LNCaP clone FGC (cell line): Measurements from ENCODE around the gene PPIB.

Experiments used
- DNase-seq: peaks from one replicate; pipeline ENCODE4 v3.0.0-alpha.2; 2011; ENCODE audit warnings: low read depth
- H3K4me3 ChIP-seq: 2 replicates; pipeline ENCODE4 v1.5.1; 2011; ENCODE audit warnings: mild to moderate bottlenecking, low read depth, low read length, control low read depth
- CTCF ChIP-seq: IDR thresholded peaks from 2 replicates; pipeline ENCODE4 v1.5.1; 2012; ENCODE audit warnings: mild to moderate bottlenecking; ENCODE audit not compliant: control insufficient read depth, insufficient read depth; ENCODE audit errors: extremely low read depth

Gene PPIB

GRCh38 chr15:64146520-64146884 is 16.3 kb downstream of the PPIB start:
- no peak overlapping the region for H3K4me3 ChIP-seq
- no peak for DNase-seq
- TF ChIP-seq CTCF, result no peak

GRCh38 chr15:64146041-64146440 is 16.8 kb downstream of the PPIB start:
- H3K4me3 ChIP-seq, result no peak overlapping the region
- DNase-seq, result no peak
- no peak for TF ChIP-seq CTCF

GRCh38 chr15:64144565-64145281 is 18.1 kb downstream of the PPIB start:
- DNase-seq, result no peak
- TF ChIP-seq CTCF, result no peak
- no peak overlapping the region for H3K4me3 ChIP-seq

- DNase-seq, result no peak
- no peak for TF ChIP-seq CTCF
- no peak overlapping the region for H3K4me3 ChIP-seq
These were observed 18.6 kb downstream of the PPIB start for GRCh38 chr15:64144192-64144564.

- no peak for DNase-seq
- TF ChIP-seq CTCF, result no peak
- H3K4me3 ChIP-seq, result no peak overlapping the region
These were observed 19.5 kb downstream of the PPIB start for GRCh38 chr15:64143276-64143675.

GRCh38 chr15:64141798-64142512 is 20.9 kb downstream of the PPIB start:
- no peak for DNase-seq
- TF ChIP-seq CTCF, result no peak

GRCh38 chr15:64138331-64138941 is 24.4 kb downstream of the PPIB start:
- H3K4me3 ChIP-seq, result no peak overlapping the region
- TF ChIP-seq CTCF, result no peak
- no peak for DNase-seq

More at GRCh38 chr15:64141798-64142512, 20.9 kb downstream of the PPIB start:
- H3K4me3 ChIP-seq, result no peak overlapping the region
